Keratinocyte (primary cell): Measurements from ENCODE around the gene NBPF20.
"Not testable (repeated sequence)": the region's sequence is repeated elsewhere in the genome, so short reads cannot be mapped to it uniquely, and the experiment has no call there.

Experiments used
- EZH2 ChIP-seq: IDR thresholded peaks from one replicate; pipeline ENCODE4 v1.6.1; 2012; ENCODE audit warnings: inconsistent platforms, mild to moderate bottlenecking, low read length, moderate library complexity
- TF ChIP-seq, protein P1 (sequence below), 3 experiments: IDR thresholded peaks in 1 of 3; conservative IDR thresholded peaks in 1 of 3; optimal IDR thresholded peaks in 1 of 3; 2 replicates in 2 of 3; 3 replicates in 1 of 3; pipeline versions ENCODE3 to v1.5.1; 2011; ENCODE audit warnings: low read length in 3 of 3, mild to moderate bottlenecking in 3 of 3, moderate library complexity in 2 of 3, control low read depth in 1 of 3, inconsistent platforms in 1 of 3; ENCODE audit not compliant: insufficient read depth in 2 of 3; ENCODE audit errors: extremely low read depth in 1 of 3

DNA sequence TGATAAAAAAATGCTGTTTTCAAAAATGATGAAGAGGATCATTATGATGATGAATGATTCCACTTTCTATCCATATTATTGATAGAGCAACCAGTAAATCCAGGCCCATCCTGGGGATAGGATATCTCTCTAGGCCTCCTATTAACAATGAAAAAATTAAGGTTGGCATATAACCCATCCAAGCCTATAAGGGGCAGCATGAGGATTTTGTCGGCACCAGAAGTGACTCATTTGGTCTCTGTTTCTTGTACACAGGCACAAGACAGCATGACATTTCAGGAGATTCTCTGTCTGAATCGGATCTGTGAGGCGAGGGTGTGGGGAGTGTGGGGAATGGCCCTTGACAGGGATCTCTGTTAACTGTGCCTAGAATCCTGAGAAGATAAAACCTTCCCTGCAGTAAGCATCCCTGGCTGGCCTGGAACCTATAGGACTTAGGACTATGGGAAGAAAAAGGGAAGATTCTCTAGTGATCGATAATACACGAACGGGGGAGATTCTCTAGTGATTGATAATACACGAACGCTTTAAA is 49.5 kb upstream of the NBPF20 start:
- TF ChIP-seq, protein P1, sequence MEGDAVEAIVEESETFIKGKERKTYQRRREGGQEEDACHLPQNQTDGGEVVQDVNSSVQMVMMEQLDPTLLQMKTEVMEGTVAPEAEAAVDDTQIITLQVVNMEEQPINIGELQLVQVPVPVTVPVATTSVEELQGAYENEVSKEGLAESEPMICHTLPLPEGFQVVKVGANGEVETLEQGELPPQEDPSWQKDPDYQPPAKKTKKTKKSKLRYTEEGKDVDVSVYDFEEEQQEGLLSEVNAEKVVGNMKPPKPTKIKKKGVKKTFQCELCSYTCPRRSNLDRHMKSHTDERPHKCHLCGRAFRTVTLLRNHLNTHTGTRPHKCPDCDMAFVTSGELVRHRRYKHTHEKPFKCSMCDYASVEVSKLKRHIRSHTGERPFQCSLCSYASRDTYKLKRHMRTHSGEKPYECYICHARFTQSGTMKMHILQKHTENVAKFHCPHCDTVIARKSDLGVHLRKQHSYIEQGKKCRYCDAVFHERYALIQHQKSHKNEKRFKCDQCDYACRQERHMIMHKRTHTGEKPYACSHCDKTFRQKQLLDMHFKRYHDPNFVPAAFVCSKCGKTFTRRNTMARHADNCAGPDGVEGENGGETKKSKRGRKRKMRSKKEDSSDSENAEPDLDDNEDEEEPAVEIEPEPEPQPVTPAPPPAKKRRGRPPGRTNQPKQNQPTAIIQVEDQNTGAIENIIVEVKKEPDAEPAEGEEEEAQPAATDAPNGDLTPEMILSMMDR (optimal IDR thresholded peaks at IDR 0.05 in 1 of 3, IDR thresholded peaks at IDR 0.05 in 1 of 3, conservative IDR thresholded peaks at IDR 0.05 in 1 of 3; ENCODE audit: extremely low read depth in 1 of 3, insufficient read depth in 2 of 3, low read length in 3 of 3): not testable (repeated sequence)
- not testable (repeated sequence) for TF ChIP-seq EZH2
